Endothelial cell of umbilical vein (primary cell): ENCODE results near the gene ROBO2.

Experiments used
- CTCF ChIP-seq, 2 donors: IDR thresholded peaks; 1 replicate in 1 of 2; 2 replicates in 1 of 2; pipeline ENCODE4 v1.5.1; 2011; ENCODE audit warnings: low read length in 2 of 2, mild to moderate bottlenecking in 2 of 2, moderate library complexity in 2 of 2, control low read depth in 1 of 2, inconsistent platforms in 1 of 2, low read depth in 1 of 2; ENCODE audit not compliant: insufficient read depth in 1 of 2; ENCODE audit errors: extremely low read depth in 1 of 2
- EZH2 ChIP-seq: IDR thresholded peaks from 2 replicates; pipeline ENCODE4 v1.6.1; 2012; ENCODE audit warnings: borderline replicate concordance, low read depth, mild to moderate bottlenecking, moderate library complexity, low read length, inconsistent platforms; ENCODE audit not compliant: severe bottlenecking
- FOS ChIP-seq: IDR thresholded peaks from 2 replicates; pipeline ENCODE4 v1.6.1; 2011; ENCODE audit warnings: mild to moderate bottlenecking, low read length, moderate library complexity, borderline replicate concordance; ENCODE audit not compliant: insufficient read depth
- GATA2 ChIP-seq: IDR thresholded peaks from 2 replicates; pipeline ENCODE4 v1.7.0; 2011; ENCODE audit warnings: low read depth, mild to moderate bottlenecking, moderate library complexity, mixed read lengths, low read length; ENCODE audit not compliant: insufficient read length, insufficient read depth
- JUN ChIP-seq: IDR thresholded peaks from 2 replicates; pipeline ENCODE4 v1.6.1; 2011; ENCODE audit warnings: borderline replicate concordance, low read depth; ENCODE audit not compliant: insufficient read length, insufficient read depth
- MAX ChIP-seq: IDR thresholded peaks from 2 replicates; pipeline ENCODE4 v1.6.1; 2011; ENCODE audit not compliant: insufficient read depth, insufficient read length
- MYC ChIP-seq: IDR thresholded peaks from one replicate; pipeline ENCODE4 v1.6.1; 2011; ENCODE audit warnings: mild to moderate bottlenecking, low read depth, low read length
- POLR2A ChIP-seq: IDR thresholded peaks from 2 replicates; pipeline ENCODE4 v1.6.1; 2012; ENCODE audit warnings: low read depth, mild to moderate bottlenecking, control low read depth, low read length
- POLR2AphosphoS5 ChIP-seq: IDR thresholded peaks from 2 replicates; pipeline ENCODE4 v1.6.1; 2012; ENCODE audit warnings: low read depth, mild to moderate bottlenecking, control low read depth, low read length, moderate library complexity; ENCODE audit not compliant: insufficient read depth

GRCh38 chr3:77427528-77427927 is 387.6 kb downstream of the ROBO2 start:
- TF ChIP-seq CTCF (IDR thresholded peaks at IDR 0.05; ENCODE audit: extremely low read depth in 1 of 2, insufficient read depth in 1 of 2, low read depth in 1 of 2, low read length in 2 of 2) = no peak
- TF ChIP-seq POLR2A = no peak
- TF ChIP-seq EZH2 = no peak
- TF ChIP-seq POLR2AphosphoS5 = no peak
- TF ChIP-seq MYC = no peak
- no peak for TF ChIP-seq GATA2
- no peak for TF ChIP-seq MAX
- no peak for TF ChIP-seq JUN
- TF ChIP-seq FOS = no peak
